Activated CD4-positive, CD25-positive, alpha-beta regulatory T cell treated with anti-CD3 and anti-CD28 coated beads, Interleukin-2, amount 50 U/mL, for 24 hours (primary cell): ENCODE results near the gene SIGMAR1.
A peak's percentile ranks its signal among the peaks of the same experiment; 100 is the strongest.

ENCODE experiments used
- ATAC-seq, 2 donors: fragments of 150-1000 bp; cut with Tn5 transposase; one replicate each; pipeline ENCODE4 v1.10.0; 2021; ENCODE audit warnings: mild to moderate bottlenecking in 1 of 2, moderate library complexity in 1 of 2

Gene SIGMAR1

DNA sequence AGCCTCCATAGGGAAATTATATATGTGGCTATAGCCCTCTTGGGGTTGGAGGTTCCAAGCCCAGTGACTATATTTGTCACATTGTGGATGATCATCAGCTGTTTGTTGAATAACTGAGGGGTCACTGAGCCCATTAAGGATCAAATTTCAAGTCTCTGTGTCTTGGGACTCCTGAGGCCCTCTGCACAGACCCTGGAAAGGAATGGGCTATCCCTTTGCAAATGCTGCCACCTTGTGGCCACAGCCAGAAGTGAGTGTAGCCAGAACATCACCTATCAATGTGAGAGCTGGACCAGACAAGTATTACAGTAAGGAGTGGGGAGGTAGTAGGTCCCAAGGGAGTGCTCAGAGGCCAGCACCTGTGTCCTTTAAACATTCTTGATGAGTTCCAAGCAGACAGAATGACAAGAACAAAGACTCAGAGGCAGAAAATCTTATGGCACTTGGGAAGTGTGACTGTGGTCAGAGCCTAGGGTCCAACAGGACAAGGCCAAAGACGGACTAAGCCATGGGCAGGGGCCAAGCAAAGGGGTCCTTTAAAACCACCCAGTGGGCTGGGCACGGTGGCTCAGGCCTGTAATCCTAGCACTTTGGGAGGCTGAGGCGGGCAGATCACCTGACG, 33.9 kb downstream of the SIGMAR1 start:
- ATAC-seq: peak; percentile 88 to 93

DNA sequence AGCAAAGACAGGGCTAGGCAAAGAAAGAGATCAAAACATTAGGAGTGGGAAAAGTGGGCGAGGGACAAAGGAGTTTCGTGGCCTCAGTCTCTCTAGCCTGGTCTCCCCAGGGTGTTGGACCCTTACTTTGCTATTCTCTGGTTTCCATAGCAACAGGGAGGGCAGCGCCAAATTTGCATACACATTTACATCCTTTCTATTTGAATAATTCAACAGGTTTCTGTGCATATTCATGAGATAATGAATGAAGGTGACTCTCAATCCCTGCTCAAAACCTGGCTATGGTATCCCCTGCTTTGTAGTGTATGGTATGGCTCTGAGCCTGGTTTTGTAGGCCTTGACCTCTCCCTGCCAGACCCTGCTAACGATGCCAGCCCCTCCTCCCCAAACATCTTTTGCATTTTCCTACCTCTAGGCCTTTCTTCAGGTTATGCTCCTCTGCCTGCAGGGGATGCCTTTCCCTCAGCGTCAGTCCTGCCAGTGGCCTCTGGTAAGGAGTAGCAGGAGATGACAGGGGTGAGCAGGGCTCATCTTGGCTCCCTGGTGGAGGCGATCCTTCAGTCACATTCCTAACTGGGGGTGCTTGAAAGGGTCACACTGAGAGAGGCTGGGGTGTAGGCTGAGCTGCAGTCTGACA, 35.5 kb downstream of the SIGMAR1 start:
- ATAC-seq: no peak

DNA sequence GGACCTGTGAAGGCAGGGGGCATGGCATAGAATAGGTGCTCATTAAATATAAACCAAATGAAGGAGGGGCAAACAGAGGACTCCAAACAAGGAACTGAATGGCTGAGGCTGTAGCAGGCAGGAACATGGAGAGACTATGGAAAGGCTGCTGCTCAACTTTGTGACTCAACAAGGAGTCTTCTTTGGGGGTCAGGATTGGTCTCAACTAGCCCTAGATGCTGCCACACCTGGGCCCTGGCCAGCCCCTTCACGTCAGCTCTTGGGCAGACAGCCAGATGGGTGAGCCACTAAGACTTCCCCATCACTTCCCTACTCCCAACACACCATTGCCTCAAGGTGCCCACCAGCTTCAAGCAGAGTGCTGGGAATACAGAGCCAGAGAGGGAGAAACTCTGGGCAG, 36.7 kb downstream of the SIGMAR1 start:
- no peak for ATAC-seq

DNA sequence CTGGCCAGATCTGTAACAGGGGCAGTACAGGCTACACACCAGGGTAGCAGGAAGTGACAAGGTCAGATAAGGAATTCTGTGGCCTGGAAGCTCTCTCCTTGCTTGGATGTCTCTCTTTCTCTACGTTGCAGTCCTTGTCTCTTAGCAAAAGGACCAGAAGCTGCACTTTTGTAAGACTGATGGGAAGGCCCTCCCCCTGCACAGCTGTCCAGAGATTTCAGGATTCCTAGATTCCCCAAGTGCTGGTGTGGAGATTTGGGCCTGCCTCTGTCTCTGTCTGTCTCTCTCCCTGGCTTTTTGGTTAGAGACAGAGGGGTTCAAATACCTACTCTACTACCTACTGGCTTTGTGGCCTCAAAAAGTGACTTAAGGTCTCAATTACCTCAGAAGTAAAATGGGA, 38.0 kb downstream of the SIGMAR1 start:
- no peak for ATAC-seq

DNA sequence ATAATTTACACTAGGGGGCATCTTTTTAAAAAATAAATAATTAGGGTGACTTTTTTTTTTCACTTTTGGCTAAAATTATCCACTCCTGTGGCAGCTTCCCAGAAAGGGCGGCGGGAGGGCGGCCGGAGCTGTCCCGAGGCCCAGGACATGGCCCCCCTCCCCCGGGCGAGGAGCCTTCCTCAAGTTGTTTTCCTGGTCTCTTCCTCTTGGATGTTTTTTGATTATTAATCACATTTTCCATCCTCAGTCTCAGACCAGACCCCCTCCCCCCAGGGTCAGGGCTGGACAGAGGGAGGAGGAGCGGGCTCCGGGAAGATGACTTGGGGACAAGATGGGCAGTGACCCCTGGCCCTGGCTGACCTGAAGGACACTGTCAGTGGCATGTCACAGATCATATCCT, 43.4 kb downstream of the SIGMAR1 start:
- ATAC-seq: no peak

DNA sequence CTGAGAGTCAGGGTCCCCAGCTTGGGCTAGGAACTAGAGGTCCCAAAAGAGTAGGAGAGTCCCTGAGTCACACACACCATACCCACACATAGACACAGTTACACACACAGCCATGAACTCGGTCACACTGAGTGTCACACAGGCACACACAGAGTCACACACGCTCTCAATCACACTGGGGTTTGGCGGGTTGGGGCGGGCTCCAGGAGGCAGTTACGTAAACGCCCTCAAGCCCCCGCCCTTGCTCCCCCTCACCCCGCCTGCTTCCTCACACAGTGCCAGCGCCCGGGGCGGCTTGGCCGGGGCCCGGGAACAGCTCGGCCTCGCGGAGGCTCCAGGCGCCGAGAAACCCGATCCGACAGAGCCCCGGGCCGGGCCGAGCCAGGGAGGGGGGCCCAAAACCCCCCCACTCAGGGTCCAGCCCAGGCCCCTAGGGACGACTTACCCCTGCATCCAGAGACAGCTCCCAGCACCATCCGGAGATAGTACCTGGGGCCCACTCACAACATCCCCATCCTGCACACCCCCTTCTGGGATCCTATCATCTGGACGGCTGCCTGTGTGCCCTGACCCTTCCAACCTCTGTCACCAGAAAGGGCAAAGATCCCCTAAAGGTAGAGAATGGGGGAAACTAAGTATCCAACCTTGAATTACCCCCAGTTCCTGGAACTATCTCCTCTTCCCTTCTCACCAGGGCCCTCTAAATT, 44.5 kb downstream of the SIGMAR1 start:
- no peak for ATAC-seq

DNA sequence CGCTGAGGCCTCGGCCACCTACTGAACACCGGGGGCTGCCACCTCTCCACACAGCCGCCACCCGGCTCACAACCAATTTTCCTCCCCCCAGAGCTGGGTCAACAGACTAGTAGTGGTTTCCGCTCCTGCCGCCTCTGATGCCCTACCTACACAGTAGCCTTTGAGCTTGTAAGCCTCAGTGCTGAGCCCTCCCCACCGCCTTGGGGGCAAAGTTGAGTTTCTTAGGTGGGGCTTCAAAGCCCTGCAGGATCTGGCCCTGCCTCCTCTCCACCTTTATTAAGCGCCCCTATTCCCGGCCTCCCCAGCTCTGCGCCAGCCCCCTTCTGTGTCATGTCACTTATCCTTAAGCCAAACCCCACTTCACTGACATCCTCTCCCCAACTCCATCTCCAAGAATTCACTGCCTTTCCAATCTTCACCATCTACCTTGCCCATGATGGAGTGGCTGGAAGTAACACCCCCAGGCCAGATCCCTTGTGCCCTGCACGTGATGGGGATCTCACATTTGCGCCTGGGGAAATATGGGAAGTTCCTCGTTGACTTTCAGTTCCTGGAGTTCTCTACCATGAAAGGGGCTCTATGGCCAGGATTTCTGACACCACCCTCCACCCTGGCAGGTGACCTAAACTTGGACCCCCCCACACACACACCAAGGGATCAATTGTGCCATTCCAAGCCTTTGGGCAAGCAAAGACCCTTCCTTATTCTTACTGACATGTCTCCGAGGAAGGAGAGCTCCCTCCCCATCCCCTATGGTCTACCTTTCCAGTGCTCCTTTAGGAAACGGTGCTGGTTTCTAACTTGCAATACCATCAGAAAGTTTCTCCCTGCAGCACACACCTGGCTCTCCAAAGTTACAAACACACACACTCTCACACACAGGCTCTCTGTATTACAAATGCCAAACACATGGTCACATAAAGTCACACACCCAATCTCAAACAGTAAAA, 45.4 kb downstream of the SIGMAR1 start:
- ATAC-seq: no peak

DNA sequence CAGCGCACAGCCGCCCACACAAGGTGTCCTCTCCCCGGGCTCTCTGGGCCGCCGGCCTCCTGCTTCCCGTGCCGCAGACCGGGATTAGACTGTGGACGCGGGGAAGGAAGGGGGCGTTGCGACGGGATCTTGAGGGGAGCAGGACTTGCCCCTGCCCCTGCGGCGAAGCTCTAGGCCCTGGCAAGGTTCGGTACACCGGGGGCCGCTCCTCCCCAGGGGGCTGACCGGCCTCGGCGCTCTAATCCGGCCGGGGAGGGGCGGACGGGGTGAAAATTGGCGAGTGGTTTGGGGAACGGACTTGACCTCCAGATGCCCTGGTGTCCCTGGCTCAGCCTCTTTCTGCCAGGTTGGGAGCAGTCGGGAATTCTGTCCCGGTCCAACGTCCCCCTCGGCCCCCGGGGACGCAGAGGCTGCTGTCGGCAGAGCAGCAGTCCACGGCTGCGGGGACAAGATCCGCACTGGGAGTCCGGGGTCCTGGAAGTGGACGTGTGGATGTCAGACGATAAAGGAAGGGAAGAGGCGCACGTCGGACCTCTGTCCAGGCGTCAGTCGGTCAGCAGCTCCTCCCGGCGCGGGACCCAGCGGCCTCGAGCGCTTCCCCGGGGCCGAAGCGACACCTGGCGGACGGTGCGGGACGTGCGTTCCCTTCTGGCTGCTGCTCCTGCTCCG, 46.2 kb downstream of the SIGMAR1 start:
- peak; percentile 73 for ATAC-seq

DNA sequence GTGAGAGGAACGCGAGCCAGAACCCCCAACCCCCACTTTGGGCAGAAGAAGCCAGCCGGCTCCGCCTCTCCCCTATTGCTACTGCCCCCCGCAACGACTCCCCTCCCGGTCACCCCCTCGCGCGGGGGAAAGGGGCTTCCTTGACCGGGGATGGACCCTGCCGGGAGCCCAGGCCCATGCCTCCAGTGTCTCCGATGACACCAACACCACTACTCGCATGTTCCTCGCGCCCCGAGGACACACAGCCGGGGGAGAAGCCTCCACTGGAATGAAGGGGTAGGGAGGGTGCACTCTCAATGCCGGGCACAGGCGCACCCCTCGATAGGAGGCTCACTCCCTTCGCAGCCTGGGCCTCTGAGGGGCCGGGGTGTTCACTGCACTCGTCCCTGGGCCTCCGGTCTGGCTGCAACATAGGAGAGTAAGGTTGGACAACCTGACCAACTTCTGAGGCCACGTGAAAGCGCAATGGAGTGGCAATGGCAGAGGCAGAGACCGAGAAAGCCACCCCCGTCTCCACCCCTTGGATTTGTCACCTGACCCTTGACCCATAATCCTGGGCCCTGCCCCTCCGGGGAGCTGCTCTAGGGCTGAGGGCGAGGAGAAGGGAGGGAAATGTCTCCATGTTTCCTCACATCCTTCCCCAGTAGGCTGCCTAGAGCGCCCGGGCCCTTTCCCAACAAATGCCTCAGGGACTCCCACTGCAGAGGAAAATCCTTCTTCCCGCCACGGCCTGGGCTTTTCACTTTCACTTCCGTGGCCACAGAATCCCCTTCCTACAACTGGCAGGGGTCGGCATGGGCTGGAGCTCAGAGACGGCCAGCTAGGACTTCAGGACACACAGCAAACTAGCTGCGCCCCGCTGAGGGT, 47.0 kb downstream of the SIGMAR1 start:
- peak in 1 of 2 donors; percentile 15 for ATAC-seq

DNA sequence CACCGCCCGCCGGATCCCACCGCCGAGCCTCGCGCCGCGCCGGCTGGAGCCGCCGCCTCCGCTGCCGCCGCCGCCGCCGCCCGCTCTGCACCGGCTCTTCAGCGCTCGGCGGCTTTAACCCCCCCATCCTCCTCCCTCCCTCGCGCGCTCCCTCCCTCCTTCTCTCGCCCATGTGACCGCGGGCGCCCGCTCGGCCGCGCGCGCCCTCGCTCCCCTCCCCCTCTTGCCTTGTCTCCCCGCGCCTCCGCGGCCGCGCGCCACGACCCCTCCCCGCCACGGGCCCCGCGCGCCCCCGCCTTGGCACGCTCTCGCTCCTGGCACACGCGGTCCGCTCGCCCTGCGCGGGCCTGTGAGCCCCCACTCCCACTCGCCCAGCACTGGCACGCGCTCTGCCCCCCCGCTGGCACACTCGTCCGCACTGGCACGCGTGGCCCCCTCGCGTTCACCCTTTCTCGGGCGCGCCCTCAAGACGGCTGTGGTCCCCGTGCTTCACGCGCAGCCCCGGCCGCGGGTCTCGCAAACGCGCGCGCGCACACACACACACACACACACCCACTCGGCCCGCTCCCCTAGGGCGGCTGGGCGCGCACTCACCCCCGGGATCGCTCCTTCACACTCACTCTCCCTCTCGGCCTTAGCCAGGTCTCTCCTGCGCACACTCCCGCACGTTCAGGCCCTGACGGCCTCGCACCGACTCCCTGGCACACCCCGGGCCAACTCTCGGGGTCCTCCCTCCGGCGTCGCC, 47.8 kb downstream of the SIGMAR1 start, which contains the start of gene CNTFR:
Gene CNTFR, minus strand, starts transcription at position 89 of the 745 bp plus-strand sequence. CDS start 20,743 bp downstream, outside the sequence.
- ATAC-seq: peak in 1 of 2 donors; percentile 6

DNA sequence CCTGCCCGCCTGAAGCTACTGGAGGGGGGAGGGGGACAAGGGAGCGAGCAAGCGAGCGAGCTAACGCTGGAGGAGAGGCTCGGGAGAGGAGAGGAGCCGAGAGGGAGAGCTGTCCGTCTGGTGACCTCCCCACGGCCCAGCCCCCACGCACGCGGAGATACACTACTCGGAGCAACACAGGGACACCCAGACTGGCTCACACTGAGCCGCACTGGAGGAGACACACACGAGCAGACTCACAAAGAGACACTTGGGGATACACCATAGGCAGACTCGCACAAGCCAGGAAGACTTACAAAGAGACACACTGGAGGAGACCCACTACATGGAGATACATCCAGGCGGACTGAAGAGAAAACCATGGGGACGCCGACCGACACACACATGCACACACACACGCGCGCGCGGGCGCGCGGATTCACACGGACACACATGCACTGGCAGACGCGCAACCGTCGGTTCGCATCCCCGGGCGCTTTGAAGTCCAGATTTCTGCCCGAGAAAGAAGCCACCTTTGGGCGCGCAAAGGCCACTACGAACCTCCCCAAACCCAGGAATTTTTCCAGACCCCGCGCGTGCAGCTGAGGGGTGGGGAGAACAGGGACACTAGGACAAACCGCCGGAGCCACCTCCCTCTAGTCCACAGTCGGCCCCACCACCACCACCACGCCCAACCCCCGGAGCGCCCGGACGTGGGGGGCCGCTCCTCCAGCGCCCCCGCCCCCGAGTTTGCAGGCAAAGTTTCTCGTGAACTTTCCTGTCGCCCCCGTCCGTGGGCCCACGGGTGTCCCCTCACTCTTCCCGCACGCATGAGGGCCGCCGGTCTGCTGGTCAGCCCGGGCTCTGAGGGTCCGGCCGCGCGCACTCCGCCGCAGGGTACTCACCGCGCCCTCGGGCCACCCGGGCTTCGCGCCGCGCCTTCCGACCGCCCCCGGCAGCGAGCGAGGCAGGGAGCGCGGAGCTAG, 48.6 kb downstream of the SIGMAR1 start:
- ATAC-seq: no peak

DNA sequence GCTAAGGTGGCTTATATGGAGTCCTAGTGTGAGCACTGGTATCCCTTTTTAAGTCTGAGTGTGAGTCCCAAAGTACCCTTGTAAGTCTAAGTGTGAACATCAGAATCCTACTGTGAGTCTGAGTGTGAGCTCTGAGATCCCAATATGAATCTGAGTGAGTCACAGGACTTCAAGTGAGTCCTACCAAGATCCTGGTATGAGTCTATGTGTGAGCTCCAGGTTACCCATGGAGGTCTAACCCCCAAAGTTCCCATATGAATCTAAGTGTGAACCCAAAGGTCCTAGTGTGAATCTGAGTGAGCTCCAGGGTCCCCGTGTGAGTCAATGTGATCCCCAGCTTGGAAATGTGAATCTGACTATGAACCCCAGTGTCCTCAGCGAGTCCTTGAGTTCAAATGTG, 50.3 kb downstream of the SIGMAR1 start:
- ATAC-seq: no peak

DNA sequence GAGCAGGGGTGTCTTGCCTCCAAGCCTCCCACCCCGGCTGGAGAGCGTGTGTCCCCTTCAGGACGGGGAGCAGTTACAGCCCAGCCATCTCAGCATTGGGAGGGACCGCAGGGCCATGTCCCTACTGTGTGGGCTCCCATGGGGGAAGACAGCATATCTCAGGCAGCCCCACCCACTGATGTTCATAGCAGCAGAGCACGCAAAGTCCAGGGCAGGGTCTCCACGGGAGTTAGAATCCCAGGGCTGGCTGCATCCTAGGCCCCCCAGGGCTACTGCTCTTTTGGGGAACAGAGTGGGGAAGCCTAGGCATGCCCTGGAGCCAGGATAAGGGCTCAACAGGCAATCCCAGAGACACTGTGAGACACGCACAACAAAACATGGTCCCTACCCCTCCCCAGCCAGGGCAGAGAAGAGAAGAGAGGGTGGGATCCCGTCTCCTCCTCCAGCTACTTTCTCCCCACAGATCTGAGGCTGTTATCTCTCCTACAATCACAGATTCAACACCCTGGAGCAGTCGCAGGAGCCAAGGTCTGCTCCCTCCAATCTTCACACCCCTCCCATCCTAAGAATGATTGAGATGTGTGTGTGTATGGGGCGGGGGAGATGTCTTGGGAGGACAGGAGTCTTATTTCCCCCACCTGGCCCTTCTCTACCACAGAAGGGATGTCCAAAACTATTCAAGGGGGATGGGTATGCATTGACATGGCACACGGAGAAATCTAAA, 51.5 kb downstream of the SIGMAR1 start:
- ATAC-seq: no peak

DNA sequence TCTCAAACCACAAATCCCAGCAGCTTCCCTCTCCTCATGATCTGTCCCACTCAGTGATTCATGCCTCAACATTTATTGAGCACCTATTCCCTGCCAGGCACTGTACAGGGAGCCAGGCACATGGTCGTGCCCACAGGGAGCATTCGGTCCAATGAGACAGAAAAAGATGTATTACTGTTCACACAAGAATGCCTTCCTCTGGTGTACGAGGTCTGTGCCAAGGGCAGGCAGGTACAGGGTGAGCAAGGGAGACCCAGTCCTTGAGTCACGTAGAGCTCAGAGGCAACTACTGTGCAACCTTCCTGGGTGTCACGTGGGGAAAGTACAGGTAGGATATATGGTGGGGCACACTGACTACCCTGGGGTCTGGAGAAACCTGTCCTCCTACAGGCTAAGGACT, 52.6 kb downstream of the SIGMAR1 start:
- ATAC-seq: no peak
